Fibroblast of lung (primary cell): ENCODE measurements around the gene SPNS1.

Experiments used
- CTCF ChIP-seq, 2 donors: IDR thresholded peaks in 1 of 2; conservative IDR thresholded peaks in 1 of 2; 1 replicate in 1 of 2; 2 replicates in 1 of 2; pipeline ENCODE4 v1.5.1; 2011 to 2012; ENCODE audit warnings: low read length in 2 of 2, control low read depth in 1 of 2, inconsistent platforms in 1 of 2, low read depth in 1 of 2, mild to moderate bottlenecking in 1 of 2
- EZH2 ChIP-seq: IDR thresholded peaks from 2 replicates; pipeline ENCODE4 v1.5.1; 2012; ENCODE audit warnings: low read length, control low read depth, mild to moderate bottlenecking; ENCODE audit errors: missing control alignments

- TF ChIP-seq CTCF (conservative IDR thresholded peaks at IDR 0.05 in 1 of 2, IDR thresholded peaks at IDR 0.05 in 1 of 2; ENCODE audit: low read depth in 1 of 2, low read length in 2 of 2) = no peak
- TF ChIP-seq EZH2 = no peak
Observed at GRCh38 chr16:28946681-28947080, 27.9 kb upstream of the SPNS1 start.
